Rectal smooth muscle tissue (tissue), 1 donor: ENCODE measurements around the gene MLNR.

Source experiments
- H3K27ac ChIP-seq: one replicate; pipeline ENCODE4 v1.7.0; 2013; ENCODE audit warnings: low read depth, low read length, inconsistent platforms
- H3K27me3 ChIP-seq: one replicate; pipeline ENCODE4 v1.7.0; 2013; ENCODE audit warnings: low read length; ENCODE audit not compliant: control insufficient read depth, insufficient read depth
- H3K36me3 ChIP-seq: one replicate; pipeline ENCODE4 v1.7.0; 2013; ENCODE audit warnings: low read length; ENCODE audit not compliant: control insufficient read depth, insufficient read depth
- H3K4me1 ChIP-seq: one replicate; pipeline ENCODE4 v1.7.0; 2013; ENCODE audit warnings: low read length; ENCODE audit not compliant: control insufficient read depth, insufficient read depth
- H3K4me3 ChIP-seq: one replicate; pipeline ENCODE4 v1.7.0; 2013; ENCODE audit warnings: low read length
- H3K9ac ChIP-seq: one replicate; pipeline ENCODE4 v1.7.0; 2013; ENCODE audit warnings: low read length

The MLNR gene

GRCh38 chr13:49240017-49240416, 19.9 kb downstream of the MLNR start:
- H3K27ac ChIP-seq = no peak overlapping the region
- H3K36me3 ChIP-seq = no peaks in the 10 kb centered on the region
- no peaks in the 10 kb centered on the region for H3K27me3 ChIP-seq
- H3K4me1 ChIP-seq = no peaks in the 10 kb centered on the region
- H3K4me3 ChIP-seq = no peak overlapping the region
- no peak overlapping the region for H3K9ac ChIP-seq

DNA sequence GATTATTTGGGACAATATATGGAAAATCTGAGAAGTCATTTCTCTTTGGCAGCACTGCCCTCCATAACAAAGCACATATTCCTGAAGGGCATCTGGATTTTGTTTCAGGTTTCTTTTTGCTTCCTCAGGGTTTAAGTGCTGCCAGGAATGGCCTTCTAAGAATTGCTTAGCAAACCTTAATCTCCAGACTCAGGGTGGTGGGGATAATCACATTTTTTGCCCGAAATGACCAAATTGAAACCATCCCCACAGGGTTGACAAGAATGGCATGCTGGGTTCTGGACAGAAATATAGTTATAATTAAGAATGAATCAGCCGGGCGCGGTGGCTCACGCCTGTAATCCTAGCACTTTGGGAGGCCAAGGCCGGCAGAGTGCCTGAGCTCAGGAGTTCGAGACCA, 21.2 kb downstream of the MLNR start:
- H3K27ac ChIP-seq = no peak overlapping the region
- no peak overlapping the region for H3K9ac ChIP-seq
- no peaks in the 10 kb centered on the region for H3K4me1 ChIP-seq
- H3K36me3 ChIP-seq = no peaks in the 10 kb centered on the region
- H3K4me3 ChIP-seq = no peak overlapping the region
- no peaks in the 10 kb centered on the region for H3K27me3 ChIP-seq

- Histone ChIP-seq H3K9ac (no peak overlapping the region), H3K4me3 (no peak overlapping the region), H3K27ac (no peak overlapping the region), H3K4me1 (peaks cover 4% of the 10 kb centered on the region), H3K36me3 (no peaks in the 10 kb centered on the region), H3K27me3 (no peaks in the 10 kb centered on the region)
Measured at GRCh38 chr13:49245101-49245500, 25.0 kb downstream of the MLNR start.

- Histone ChIP-seq H3K4me3 (peak overlapping the region; percentile 98), H3K9ac (peak overlapping the region; percentile 95), H3K27me3 (no peaks in the 10 kb centered on the region), H3K36me3 (no peaks in the 10 kb centered on the region), H3K27ac (peak overlapping the region; percentile 89), H3K4me1 (peaks cover 4% of the 10 kb centered on the region)
Measured at GRCh38 chr13:49246850-49247642, 26.9 kb downstream of the MLNR start.

DNA sequence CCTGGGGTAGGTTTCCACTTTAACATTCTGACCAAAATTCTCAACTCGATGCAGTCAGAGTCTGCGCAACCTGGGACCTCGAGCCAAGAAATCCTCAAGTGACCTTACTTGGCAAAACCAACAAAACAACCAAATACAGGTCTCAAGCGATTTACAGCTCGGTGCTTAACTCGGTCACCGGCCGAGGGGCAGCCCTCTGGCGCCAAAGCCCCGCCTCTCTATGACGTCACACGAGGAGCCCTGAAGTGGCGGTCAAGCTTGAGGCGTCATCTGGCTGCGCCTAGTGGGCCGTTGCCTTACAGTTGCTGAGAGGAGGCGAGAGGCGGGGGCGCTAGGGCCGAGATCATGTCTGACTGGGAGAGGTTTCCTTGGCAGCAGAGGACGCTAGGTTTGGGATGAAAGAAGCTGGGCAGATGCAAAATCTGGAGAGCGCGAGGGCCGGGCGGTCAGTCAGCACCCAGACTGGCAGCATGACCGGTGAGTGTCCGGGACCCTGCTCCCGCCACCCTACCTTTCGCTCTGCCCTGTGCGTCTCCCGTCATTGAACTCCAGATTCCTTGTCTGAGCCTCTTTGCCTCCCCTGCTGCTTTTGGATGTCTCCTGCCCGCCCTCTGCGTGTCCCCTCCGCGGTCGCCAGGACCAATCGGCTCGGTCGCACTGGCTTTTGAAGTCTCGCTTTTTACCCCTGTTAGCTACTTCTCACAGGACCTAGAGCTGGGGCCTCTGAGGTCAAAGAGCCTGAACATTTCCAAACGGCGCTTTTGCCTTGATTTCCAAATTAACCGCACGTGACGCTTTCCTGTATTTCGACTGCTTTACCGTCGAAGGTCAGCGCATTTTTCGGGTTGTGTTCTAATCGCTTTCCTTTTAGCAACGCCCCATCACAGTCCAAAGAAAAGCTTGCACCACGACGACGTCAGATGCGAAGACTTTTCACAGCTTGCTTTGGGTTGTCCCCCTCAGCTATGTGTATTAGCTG, 27.8 kb downstream of the MLNR start, which contains the start of gene CDADC1:
TSS of gene CDADC1 (plus strand) at position 283 of the 979 bp plus-strand sequence. CDS start at position 396, 113 bp downstream.
- Histone ChIP-seq H3K36me3 (no peaks in the 10 kb centered on the region), H3K9ac (peak within 1 kb of the TSS; percentile 95), H3K27me3 (no peaks in the 10 kb centered on the region), H3K4me1 (peaks cover 4% of the 10 kb centered on the region), H3K27ac (peak within 1 kb of the TSS; percentile 89), H3K4me3 (peak within 1 kb of the TSS; percentile 98)

DNA sequence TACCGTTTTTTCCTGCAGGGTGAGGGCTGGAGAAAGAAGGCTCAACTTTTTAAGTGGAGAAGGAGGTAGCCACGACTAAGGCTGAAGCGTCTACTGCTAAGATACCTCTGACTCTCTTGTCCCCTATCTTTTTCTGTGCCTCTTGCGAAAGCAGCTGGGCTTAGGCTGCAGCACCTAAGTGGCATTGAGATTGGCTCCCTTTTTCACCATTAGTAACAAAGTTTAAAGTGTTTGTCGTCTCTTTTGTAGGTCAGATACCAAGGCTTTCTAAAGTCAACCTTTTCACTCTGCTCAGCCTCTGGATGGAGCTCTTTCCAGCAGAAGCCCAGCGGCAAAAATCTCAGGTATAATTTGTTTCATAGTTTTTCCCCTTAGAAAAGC, 28.5 kb downstream of the MLNR start:
- Histone ChIP-seq H3K27ac (peak overlapping the region; percentile 89), H3K4me3 (peak overlapping the region; percentile 98), H3K27me3 (no peaks in the 10 kb centered on the region), H3K9ac (no peak overlapping the region), H3K36me3 (no peaks in the 10 kb centered on the region), H3K4me1 (peaks cover 4% of the 10 kb centered on the region)

DNA sequence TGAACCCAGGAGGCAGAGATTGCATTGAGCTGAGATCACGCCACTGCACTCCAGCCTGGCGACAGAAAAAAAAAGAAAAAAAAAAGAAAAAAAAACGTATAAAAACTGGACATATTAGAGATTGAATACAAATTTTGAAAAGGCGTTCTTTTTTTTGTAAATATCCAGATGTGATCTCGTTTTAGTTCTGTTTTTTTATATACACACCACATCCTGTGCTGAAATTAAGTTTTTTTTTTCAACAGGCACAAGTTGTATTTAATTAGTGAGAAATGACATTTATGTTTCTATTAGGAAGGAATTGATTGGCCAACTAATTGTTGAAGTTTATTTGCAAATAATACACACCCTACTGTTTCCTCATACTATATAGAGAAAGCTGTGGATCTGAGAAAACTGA, 31.2 kb downstream of the MLNR start:
- H3K36me3 ChIP-seq = peaks cover 6% of the 10 kb centered on the region

DNA sequence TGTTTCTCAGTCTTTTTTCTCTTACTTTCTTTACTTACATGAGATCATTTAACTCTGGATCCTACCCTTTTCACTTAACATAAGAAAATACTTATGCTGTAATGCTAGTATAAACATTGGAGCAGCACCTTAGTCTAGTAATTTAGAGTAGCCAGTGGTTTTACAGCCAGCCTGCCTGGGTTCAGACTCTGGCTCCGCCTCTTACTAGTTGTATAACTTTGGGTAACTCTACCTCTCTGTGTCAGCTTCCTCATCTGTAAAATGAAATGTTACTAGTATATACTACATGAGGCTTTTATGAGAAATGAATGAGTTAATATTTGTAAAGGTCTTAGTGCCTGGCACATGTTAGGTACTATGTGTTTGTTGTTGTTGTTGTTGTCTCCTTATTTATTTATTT, 33.2 kb downstream of the MLNR start:
- Histone ChIP-seq H3K27me3 (no peaks in the 10 kb centered on the region), H3K9ac (no peak overlapping the region), H3K36me3 (peaks cover 6% of the 10 kb centered on the region), H3K4me1 (peaks cover 4% of the 10 kb centered on the region), H3K27ac (no peak overlapping the region), H3K4me3 (no peak overlapping the region)

More for the DNA sequence above, 31.2 kb downstream of the MLNR start:
- Histone ChIP-seq H3K4me1 (peaks cover 4% of the 10 kb centered on the region), H3K9ac (no peak overlapping the region), H3K27ac (no peak overlapping the region), H3K4me3 (no peak overlapping the region), H3K27me3 (no peaks in the 10 kb centered on the region)

DNA sequence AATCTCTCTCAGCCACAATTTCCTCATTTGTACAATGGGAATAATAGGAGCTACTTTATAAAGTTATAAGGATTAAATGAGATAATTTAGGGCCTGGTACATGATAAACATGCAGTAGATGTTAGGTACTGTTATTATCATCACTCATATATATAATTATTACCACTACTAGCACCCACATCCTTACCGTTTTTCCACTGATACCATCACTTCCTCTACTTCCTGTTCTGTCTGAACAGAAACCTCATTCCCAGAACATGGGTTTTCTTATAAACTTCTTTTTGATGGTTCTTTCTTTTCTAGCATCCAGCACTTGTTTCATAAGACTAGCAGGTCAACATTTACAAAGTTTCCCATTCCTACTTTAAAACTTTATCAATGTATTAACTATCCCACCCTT, 33.9 kb downstream of the MLNR start:
- Histone ChIP-seq H3K36me3 (peaks cover 6% of the 10 kb centered on the region), H3K9ac (no peak overlapping the region), H3K4me1 (peaks cover 3% of the 10 kb centered on the region), H3K27me3 (no peaks in the 10 kb centered on the region), H3K27ac (no peak overlapping the region), H3K4me3 (no peak overlapping the region)

GRCh38 chr13:49256841-49257240, 36.7 kb downstream of the MLNR start:
- Histone ChIP-seq H3K9ac (no peak overlapping the region), H3K36me3 (peaks cover 16% of the 10 kb centered on the region), H3K4me1 (no peaks in the 10 kb centered on the region), H3K27me3 (no peaks in the 10 kb centered on the region), H3K27ac (no peak overlapping the region), H3K4me3 (no peak overlapping the region)

GRCh38 chr13:49258089-49258796, 38.1 kb downstream of the MLNR start:
- Histone ChIP-seq H3K9ac (no peak overlapping the region), H3K4me1 (no peaks in the 10 kb centered on the region), H3K27me3 (no peaks in the 10 kb centered on the region), H3K4me3 (peak overlapping the region; percentile 55), H3K36me3 (peaks cover 16% of the 10 kb centered on the region), H3K27ac (no peak overlapping the region)

GRCh38 chr13:49259586-49259985, 39.4 kb downstream of the MLNR start:
- Histone ChIP-seq H3K9ac (no peak overlapping the region), H3K36me3 (peaks cover 14% of the 10 kb centered on the region), H3K4me3 (no peak overlapping the region), H3K27ac (no peak overlapping the region), H3K27me3 (no peaks in the 10 kb centered on the region), H3K4me1 (no peaks in the 10 kb centered on the region)
